TTC549 (cell line): ENCODE measurements around the gene LRRK1.
A peak's percentile ranks its signal among the peaks of the same experiment; 100 is the strongest.

Experiments
- FAIRE-seq: peaks from 2 replicates; lab custom pipeline; 2012; peaks lifted over from hg19 to GRCh38; lab: Jason Lieb, UNC

LRRK1 gene, protein sequence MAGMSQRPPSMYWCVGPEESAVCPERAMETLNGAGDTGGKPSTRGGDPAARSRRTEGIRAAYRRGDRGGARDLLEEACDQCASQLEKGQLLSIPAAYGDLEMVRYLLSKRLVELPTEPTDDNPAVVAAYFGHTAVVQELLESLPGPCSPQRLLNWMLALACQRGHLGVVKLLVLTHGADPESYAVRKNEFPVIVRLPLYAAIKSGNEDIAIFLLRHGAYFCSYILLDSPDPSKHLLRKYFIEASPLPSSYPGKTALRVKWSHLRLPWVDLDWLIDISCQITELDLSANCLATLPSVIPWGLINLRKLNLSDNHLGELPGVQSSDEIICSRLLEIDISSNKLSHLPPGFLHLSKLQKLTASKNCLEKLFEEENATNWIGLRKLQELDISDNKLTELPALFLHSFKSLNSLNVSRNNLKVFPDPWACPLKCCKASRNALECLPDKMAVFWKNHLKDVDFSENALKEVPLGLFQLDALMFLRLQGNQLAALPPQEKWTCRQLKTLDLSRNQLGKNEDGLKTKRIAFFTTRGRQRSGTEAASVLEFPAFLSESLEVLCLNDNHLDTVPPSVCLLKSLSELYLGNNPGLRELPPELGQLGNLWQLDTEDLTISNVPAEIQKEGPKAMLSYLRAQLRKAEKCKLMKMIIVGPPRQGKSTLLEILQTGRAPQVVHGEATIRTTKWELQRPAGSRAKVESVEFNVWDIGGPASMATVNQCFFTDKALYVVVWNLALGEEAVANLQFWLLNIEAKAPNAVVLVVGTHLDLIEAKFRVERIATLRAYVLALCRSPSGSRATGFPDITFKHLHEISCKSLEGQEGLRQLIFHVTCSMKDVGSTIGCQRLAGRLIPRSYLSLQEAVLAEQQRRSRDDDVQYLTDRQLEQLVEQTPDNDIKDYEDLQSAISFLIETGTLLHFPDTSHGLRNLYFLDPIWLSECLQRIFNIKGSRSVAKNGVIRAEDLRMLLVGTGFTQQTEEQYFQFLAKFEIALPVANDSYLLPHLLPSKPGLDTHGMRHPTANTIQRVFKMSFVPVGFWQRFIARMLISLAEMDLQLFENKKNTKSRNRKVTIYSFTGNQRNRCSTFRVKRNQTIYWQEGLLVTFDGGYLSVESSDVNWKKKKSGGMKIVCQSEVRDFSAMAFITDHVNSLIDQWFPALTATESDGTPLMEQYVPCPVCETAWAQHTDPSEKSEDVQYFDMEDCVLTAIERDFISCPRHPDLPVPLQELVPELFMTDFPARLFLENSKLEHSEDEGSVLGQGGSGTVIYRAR (N-terminal part only)

DNA sequence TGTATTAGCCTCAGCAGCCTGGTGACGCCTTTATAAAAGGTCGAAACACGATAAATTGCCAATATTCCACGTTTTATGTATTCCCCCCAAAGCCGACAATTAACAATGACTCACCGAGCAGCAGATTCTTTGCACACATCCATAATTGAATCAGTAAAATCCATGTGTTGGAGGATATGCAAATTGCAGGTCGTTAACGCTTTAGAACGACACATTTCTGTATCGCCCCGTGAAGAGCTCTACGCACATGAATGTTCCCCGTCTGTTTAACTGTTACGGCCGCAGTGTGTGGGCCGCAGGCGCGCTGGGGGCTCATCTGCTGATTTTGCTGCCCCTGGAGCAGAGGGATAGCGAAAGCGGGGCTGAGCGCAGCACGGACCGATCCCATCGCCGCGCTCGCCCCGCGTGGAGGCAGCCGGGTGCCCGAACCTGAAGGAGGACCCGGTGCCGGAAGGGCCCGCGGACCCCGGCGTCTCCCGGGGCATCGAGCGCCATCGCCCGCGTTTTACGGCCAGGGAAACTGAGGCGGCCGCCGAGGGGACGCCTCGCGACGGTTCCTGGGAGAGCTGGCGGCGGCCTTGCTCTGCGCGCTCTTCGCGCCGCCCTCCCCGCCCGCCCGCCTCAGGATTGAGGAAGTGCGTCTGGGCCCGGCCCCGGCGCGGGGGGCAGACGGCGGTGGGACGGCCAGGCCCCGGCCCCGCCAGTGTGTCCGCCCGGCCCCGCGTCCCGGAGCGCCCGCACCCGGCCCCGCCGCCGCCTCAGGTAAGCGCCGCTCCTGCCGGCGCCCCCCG, at the start of gene LRRK1:
Gene LRRK1 (plus strand): TSS at position 668 of the 791 bp plus-strand sequence. CDS start 5,276 bp downstream, outside the sequence.
- no peak for FAIRE-seq

DNA sequence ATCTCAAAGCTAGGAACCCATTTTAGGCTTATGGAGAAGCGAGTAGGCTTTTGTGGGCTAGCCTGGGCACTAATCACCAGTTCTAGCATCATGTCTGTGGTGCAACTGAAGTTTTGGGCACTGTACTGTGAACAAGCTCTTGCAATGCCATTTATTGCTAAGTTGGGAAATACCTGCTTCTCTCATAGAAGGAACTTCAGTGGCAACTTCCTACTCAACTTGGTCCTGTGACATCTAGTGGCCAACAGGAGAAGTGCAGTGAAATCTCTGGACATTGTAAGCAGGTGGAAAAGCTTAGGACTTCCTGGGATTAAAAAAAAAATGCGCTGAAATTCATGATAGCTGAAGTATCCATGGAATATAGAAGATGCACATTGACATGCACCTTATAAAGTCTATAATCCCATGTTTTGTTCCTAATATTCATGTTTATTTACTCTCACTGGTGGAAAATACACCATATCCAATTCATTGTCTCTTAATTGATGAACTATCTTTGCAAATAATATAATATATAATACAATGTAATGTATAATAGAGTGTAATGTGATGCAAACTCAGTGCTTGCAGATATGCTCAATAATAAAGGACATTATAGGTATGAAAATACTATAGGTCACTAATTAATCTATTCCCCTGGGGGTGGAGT, 46.0 kb upstream of the LRRK1 start:
- FAIRE-seq: peak; percentile 53

DNA sequence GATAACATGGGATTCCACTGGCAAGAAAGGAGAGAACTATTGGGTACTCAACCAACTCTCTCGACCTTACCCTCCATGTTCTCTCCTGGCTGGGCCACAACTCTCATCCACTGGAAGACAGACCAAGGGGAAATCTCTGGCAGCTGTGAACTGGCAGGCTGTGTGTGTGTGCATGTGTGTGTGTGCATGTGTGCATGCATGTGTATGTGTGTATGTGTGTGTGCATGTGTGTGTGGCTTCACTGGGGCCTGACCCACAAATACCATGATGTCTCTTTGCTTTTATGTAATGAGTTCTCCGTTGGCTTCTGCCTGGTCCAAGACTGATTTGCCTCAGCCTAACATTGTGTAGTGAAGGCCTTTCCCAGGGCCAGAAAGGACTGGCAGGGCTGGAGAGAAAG, 43.7 kb upstream of the LRRK1 start:
- no peak for FAIRE-seq

DNA sequence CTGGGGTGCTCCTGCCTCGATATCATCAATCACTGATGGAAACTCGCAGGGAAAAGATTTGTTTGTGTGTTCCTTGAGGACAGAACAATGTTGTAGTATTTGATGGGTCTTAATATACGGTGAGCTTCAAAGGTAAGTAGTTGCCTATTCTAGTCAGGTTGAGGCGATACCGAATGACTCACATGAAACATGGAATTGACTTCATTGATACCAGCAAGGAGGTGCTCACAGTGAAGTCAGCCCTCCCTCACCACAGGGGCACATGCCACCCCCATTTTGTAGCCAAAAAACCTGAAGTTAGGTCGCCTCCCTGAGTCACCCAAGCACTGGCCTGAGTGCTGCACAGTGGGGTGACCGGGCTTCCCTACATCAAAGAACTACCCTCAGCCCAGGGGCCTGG, 43.2 kb upstream of the LRRK1 start:
- no peak for FAIRE-seq

DNA sequence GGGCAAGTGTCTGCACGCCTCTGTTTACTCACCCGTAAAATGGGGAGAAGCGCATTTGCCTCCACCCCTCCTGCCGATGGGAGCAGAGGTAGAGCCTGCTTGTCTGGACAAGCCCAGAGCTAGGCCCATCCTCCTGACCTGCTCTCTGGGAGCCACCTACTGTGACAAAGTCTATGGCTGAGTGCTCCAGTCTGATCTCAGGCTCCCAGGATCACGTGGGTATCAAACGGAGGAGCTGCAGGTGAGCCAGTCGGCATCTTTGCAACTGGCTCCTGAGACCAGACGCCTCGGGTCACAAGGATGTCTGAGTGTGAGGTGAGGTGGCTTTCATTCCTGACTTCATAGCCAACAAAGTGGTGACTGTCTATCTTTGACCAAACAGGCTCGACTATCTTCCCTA, 41.6 kb upstream of the LRRK1 start:
- no peak for FAIRE-seq

DNA sequence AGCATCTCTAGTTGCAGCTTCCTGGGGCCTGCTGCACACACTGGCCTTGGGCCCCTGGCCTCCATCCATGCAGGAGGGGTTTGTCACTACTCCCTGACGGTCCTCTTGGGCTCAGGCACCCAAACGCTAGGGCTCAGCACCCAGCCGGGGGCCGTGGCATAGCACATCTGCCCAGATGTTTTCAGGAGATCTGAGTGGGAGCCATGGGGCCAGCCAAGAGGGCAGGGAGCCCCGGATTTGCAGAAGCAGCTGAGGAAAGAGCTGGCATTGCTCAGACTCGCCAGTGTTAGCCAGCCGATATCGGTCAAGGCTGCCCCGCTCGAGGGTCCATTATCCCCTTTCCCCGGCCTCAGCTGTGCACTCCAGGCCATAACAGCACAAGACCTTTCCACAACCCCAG, 41.0 kb upstream of the LRRK1 start:
- FAIRE-seq: no peak

DNA sequence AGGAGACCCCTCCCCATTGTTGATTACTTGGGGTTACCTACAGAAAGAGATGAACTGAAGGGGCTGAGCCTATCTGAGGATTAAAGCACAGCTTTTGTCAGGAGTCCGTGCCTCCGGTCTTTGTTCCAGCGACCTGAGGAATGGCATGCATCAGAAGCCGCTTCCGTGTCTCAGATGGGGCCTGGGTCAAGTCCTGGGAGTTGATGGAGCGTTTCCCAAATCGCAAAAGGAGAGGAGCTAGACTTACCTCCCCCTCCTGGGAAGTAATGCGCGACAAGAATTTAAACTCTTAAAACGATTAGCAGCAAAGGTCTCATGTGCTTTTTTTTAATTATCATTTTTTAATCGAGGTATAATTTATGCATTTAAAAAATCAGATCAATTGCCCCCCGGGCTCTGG, 40.5 kb upstream of the LRRK1 start:
- no peak for FAIRE-seq

DNA sequence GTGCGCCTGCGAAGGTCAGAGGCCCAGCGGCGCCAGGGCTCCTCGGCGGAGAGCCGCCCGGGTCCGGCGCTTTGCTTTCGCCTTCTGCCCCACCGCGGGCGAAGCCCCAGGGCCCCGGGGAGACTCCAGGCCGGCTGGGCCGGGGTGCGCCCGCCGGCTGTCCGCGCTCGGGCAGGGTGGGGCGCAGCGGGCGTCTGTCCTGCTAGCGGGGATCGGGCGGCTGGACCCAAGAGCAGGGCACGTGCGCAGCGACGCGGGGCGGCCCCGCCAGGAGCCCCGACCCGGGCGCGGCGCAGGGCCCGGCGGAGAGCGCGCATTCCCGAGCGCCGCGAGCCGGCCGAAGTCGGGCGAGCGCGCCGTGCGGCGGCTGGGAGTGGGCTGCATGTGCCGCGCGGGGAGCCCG, 40.1 kb upstream of the LRRK1 start:
- FAIRE-seq: no peak

DNA sequence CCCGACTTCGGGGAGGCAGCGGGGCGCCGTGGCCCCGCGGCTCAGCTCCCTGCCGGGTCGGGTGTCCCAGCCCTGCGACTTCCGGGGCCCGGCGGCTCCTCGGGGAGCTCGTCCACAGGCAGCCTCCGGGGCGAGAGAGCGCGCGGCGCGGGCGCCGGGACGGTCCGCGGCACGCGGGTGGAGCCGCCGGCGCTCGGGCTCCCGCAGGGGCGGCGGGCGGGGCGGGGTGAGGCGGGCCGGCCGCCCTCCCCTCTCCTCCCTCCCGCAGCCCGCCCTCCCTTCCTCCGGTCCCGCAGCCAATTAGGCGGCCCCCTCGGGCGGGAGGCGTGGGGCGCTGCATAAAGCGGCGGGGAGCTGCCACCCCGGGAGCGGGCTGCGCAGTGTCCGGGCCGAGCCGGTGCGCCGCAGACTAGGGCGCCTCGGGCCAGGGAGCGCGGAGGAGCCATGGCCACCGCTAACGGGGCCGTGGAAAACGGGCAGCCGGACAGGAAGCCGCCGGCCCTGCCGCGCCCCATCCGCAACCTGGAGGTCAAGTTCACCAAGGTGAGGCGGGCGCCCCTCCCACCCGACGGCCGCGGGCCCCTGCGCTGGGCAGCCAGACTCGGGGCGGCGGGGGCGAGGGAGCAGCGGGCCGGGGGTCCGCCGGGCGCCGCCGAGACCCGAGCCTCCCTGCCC, 39.6 kb upstream of the LRRK1 start, which contains the start of gene ALDH1A3:
Gene ALDH1A3 (plus strand): TSS at position 368 of the 675 bp plus-strand sequence. CDS start 77 bp downstream, at position 445.
- FAIRE-seq: no peak

DNA sequence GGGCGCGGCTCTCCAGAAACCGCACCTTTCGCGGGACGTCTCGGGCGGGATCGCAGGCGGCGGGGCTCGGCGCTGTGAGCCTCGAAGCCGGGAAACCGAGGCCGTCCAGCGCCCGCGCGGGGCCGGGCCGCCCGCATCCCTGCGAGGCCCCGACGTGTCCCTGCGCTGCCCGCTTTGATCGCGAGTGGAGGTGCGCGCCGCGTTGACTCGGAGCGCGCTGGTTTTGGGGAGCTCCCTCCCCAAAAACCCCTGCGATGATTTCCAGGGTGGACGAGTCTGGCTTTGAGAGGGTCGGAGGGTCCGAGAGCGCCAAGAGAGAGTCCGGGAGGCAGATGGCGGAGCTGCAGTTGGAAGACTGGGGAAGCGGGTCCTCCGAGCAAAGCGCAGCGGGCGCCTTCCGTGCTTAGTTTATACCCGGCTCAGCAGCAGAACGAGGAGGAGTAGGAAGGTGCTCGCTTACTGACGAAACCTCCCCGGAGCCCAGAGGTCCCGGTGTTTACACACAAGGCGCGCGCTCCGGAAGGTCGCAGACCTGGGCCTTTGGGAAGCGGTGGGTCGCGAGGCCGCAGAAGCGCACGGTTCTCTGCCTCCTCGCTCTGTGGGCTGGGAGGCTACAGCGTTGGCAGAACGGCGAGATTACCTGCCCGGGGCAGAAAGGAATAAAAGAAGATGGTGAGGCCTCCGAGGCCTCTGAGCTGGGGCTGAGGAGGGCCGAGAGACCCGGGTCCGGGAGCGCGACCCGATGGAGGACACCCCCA, 38.8 kb upstream of the LRRK1 start:
- FAIRE-seq: no peak

DNA sequence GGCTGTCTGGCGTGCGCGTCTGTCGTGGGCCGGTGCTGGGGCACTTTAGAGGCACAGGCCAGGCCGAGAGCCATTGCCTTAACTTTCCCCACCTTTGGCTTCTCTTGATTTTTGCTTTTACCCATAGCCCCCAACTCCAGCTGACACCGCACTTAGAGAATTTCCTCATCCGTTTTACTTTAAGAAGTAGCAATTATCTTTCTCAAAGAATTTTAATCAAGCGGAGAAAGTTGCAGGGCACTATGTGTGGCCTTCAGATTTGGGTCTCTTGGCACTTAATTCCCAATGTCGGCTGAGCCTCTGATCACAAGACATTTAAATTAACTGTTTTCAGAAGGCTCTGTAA, 38.3 kb upstream of the LRRK1 start:
- no peak for FAIRE-seq

DNA sequence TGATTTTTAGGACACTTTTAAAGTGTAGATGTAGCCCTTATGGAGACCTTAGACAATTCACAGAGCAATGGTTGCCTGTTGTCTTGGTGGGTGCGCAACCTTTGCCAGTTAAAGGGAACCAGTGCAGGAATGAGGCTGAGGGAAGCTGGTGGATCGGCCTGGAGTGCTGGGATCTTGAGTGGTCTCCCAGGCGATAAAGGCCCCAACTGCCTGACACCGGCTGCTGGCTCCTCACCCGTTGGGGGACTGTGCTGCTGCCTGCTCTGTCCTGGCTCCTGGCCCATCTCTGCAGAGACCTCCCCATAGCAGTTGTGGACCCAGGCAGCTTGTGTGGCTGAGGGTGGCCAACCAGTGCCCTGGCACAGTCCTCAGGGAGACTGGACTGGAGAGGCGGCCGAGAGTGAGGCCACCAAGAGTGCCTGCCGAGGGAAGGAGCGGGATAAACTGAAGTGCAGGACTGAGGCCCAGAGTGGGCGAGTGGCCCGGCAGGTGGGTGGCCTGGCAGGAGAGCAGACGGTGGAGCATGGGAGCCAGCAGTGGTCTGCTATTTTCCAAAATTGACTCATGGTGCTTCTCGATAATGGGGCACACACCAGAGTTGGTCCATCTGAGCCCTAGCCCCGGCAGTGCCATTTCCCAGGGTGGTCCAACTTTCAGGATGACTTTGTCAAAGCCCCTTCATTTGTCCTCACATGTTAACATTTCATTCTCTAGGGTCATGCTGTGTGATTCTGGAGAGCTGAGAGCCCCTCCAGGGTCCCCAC, 37.4 kb upstream of the LRRK1 start:
- no peak for FAIRE-seq

DNA sequence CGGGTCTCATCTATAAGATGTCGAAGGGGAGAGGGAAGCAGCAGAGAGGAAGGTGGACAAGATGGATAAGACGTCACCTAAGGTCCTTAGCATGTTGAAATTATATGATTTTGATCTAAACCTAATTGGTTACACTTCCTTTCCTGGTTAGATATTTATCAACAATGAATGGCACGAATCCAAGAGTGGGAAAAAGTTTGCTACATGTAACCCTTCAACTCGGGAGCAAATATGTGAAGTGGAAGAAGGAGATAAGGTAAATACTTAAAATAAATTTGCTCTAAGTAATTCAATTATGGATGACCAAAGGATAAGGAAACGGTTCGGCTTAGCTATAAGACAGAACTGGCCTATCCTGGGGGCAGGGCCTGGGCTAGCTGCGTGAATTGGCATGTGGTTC, 34.0 kb upstream of the LRRK1 start:
- FAIRE-seq: no peak

DNA sequence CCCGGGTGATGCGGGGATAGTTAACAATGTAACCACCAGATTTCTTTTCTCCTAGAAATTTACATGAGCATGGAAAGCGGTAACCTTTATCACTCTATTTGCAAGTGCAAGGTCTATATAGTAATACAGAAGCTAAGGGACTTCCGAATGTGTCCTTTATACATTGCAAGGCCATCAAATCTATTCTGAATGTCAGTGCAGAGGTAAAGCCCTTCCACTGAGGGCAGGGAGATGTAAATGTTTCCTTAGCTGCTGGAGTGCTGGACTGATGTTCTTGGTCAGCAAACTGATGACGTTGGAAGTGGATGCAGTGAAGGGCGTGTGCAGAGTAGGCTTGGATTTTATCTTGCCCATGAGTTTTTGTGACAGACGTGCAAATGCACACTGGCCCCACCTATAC, 33.3 kb upstream of the LRRK1 start:
- no peak for FAIRE-seq

DNA sequence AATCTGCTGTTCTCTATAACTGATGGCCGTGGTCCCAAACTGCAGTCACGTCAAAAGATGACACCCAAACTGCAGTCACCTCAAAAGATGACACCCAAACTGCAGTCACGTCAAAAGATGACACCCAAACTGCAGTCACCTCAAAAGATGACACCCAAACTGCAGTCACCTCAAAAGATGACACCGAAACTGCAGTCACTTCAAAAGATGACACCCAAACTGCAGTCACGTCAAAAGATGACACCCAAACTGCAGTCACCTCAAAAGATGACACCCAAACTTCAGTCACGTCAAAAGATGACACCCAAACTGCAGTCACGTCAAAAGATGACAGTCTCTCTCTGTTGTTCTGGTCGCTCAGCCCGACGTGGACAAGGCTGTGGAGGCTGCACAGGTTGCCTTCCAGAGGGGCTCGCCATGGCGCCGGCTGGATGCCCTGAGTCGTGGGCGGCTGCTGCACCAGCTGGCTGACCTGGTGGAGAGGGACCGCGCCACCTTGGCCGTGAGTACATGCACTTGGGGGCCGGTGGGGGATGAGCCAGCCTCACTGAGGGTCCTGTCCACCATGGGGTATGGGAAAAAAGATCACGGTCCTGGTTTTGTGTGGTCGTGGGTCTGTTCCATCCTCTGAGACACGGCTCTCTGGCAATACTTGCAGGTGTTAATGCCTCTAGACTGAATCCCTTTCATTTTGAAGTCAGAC, 31.8 kb upstream of the LRRK1 start:
- FAIRE-seq: no peak

DNA sequence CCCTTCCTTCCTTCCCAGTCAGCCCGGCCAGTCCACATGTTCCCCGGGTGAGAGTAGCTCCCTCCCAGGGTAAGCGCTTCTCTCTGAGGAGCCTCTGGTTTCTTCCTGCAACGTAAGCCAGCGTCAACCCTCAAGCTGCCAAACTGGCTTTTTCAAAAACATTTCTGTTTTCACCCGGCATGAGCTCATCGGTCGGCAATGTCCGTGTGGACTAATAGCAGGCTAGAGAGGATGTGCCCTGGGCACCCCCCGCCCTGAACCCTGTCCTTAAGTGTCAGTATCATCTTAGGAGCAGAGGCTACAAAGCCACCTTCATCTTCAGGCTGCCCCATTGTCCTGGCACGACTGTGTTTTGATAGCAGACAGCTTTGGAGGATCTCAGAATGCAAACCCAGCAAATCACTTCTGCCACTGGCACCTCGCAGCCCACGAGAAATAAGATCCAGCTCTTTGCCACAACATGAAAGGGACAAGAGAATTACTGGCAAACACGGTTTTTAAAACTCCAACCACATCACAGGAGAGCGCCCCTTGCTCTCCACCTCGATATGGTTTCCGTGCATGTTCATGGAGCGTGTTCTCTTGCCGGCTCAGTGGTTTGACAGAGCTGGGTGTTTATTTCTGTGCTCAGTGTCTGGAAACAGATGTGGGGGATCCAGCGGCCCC, 29.6 kb upstream of the LRRK1 start:
- FAIRE-seq: no peak

DNA sequence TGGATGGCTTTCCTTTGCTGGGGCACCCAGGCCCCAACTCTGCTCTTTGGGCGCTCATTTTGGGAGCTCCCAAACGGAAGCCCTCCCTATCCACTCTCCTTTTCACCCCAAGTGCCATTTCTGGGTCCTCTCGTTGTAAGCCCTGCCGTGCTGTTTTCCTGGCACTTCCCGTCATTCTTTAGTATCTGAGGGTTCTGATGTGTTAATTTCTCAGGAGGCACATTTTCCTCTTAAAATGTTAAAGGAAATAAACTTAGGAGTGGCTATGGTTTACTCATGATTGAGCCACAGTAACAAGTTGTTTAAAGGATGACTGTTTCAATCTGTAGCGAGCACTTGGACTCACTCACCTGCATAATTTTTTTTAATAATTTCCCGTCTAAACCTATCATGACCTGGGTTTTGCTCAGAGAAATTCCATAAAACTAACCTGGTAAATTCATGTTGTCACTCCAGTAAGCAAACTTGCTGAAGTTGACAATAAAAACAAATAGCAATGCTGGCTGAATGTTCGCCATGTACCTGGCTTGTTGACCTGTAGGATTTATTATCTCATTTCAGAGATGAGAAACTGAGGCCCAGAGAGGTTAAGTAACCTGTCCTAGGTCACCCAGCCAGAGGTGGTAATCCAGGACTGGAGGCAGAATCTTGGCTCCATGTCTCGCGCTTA, 29.0 kb upstream of the LRRK1 start:
- FAIRE-seq: no peak
